GM12878 (cell line): Measurements from ENCODE around the gene SMG6. TPM values are rescaled to one million over a fixed set of nuclear protein-coding genes. Genes with fewer than 3 reads are reported as not detected.

Source experiments
- BMI1 ChIP-seq: fragments of 450-650 bp; IDR thresholded peaks from 2 replicates; pipeline ENCODE4 v1.6.1; 2016; ENCODE audit warnings: mild to moderate bottlenecking, moderate library complexity, borderline replicate concordance
- BRCA1 ChIP-seq: IDR thresholded peaks from 2 replicates; pipeline ENCODE4 v1.6.1; 2011; ENCODE audit warnings: low read depth, low read length, improper control_type of control experiment
- CTCF ChIP-seq, 3 experiments: IDR thresholded peaks in 2 of 3; conservative IDR thresholded peaks in 1 of 3; 2 replicates each; pipeline ENCODE4 v1.5.1; 2011; ENCODE audit warnings: low read depth in 3 of 3, low read length in 3 of 3, mild to moderate bottlenecking in 3 of 3, control low read depth in 2 of 3, moderate library complexity in 2 of 3, inconsistent platforms in 1 of 3, mixed read lengths in 1 of 3; ENCODE audit not compliant: control insufficient read depth in 2 of 3, insufficient read depth in 1 of 3; ENCODE audit errors: extremely low read depth in 1 of 3
- GABPA ChIP-seq: IDR thresholded peaks from 2 replicates; pipeline ENCODE4 v1.6.1; 2014; ENCODE audit warnings: antibody characterized with exemption, low read depth, mild to moderate bottlenecking, inconsistent platforms
- HDAC2 ChIP-seq: fragments of 200-600 bp; sonication (generic); IDR thresholded peaks from 2 replicates; pipeline ENCODE4 v1.6.1; 2017
- HDAC6 ChIP-seq: fragments of 200-600 bp; sonication (generic); IDR thresholded peaks from one replicate; pipeline ENCODE4 v1.8.0; 2017; ENCODE audit warnings: antibody characterized with exemption; ENCODE audit not compliant: unreplicated experiment
- IRF4 ChIP-seq: IDR thresholded peaks from 2 replicates; pipeline ENCODE4 v1.6.1; 2011; ENCODE audit warnings: low read depth, low read length
- KAT2A ChIP-seq: conservative IDR thresholded peaks from 2 replicates; pipeline ENCODE4 v1.6.1; 2011; ENCODE audit warnings: low read depth, low read length; ENCODE audit not compliant: control insufficient read depth
- MTA3 ChIP-seq: IDR thresholded peaks from 2 replicates; pipeline ENCODE4 v1.6.1; 2012; ENCODE audit warnings: low read length, inconsistent platforms, borderline replicate concordance
- MXI1 ChIP-seq: fragments of 150-350 bp; IDR thresholded peaks from 2 replicates; pipeline ENCODE4 v1.6.1; 2011; ENCODE audit warnings: low read depth, mild to moderate bottlenecking, inconsistent platforms, low read length, improper control_type of control experiment
- MYC ChIP-seq: IDR thresholded peaks from 2 replicates; pipeline ENCODE4 v1.6.1; 2011; ENCODE audit warnings: mild to moderate bottlenecking, low read length, moderate library complexity, inconsistent platforms; ENCODE audit not compliant: insufficient read depth, insufficient replicate concordance, insufficient read length, severe bottlenecking
- NKRF ChIP-seq: fragments of 450-650 bp; conservative IDR thresholded peaks from 2 replicates; pipeline ENCODE4 v1.6.1; 2017; ENCODE audit warnings: mild to moderate bottlenecking, moderate library complexity
- POU2F2 ChIP-seq: IDR thresholded peaks from 3 replicates; pipeline ENCODE4 v1.6.1; 2011; ENCODE audit warnings: low read depth, mild to moderate bottlenecking, low read length, borderline replicate concordance
- RB1 ChIP-seq: fragments of 450-650 bp; formaldehyde crosslinking; IDR thresholded peaks from 2 replicates; pipeline ENCODE4 v1.6.1; 2017; ENCODE audit warnings: mild to moderate bottlenecking, borderline replicate concordance
- RBBP5 ChIP-seq: fragments of 200-600 bp; sonication (generic); conservative IDR thresholded peaks from 2 replicates; pipeline ENCODE4 v1.6.1; 2016
- RELB ChIP-seq: fragments of 450-650 bp; IDR thresholded peaks from 2 replicates; pipeline ENCODE4 v1.6.1; 2017; ENCODE audit warnings: low read depth, mild to moderate bottlenecking, moderate library complexity
- RUNX3 ChIP-seq: IDR thresholded peaks from 2 replicates; pipeline ENCODE4 v1.6.1; 2012; ENCODE audit warnings: low read length, inconsistent platforms
- SIN3A ChIP-seq: IDR thresholded peaks from 2 replicates; pipeline ENCODE4 v1.6.1; 2012; ENCODE audit warnings: low read depth, low read length, improper control_type of control experiment
- SMAD1 ChIP-seq: fragments of 450-650 bp; IDR thresholded peaks from 2 replicates; pipeline ENCODE4 v1.6.1; 2018; ENCODE audit warnings: mild to moderate bottlenecking, low read depth; ENCODE audit not compliant: partially characterized antibody
- SRF ChIP-seq, 2 experiments: IDR thresholded peaks; 2 replicates each; pipeline ENCODE4 v1.6.1; 2011; ENCODE audit warnings: low read depth in 2 of 2, low read length in 2 of 2, mild to moderate bottlenecking in 1 of 2, moderate library complexity in 1 of 2
- SUZ12 ChIP-seq: fragments of 200-600 bp; sonication (generic); IDR thresholded peaks from one replicate; pipeline ENCODE4 v1.6.1; 2018; ENCODE audit warnings: antibody characterized with exemption, mild to moderate bottlenecking; ENCODE audit not compliant: unreplicated experiment
- TBL1XR1 ChIP-seq: IDR thresholded peaks from 2 replicates; pipeline ENCODE4 v1.6.1; 2012; ENCODE audit warnings: low read depth, low read length, improper control_type of control experiment
- USF2 ChIP-seq: IDR thresholded peaks from 2 replicates; pipeline ENCODE4 v1.6.1; 2011; ENCODE audit warnings: low read depth, low read length, improper control_type of control experiment, borderline replicate concordance
- WRNIP1 ChIP-seq: IDR thresholded peaks from 2 replicates; pipeline ENCODE4 v1.6.1; 2011; ENCODE audit warnings: low read depth, low read length, improper control_type of control experiment, borderline replicate concordance
- ZNF24 ChIP-seq: fragments of 450-650 bp; IDR thresholded peaks from 2 replicates; pipeline ENCODE4 v1.6.1; 2017; ENCODE audit warnings: antibody characterized with exemption, mild to moderate bottlenecking
- polyA plus RNA-seq, 11 experiments: library from polyadenylated mRNA; depleted of rRNA in 4 of 11; unstranded in 6 of 11; stranded (reverse) in 5 of 11; fragments of >200 nt; fragmentation: Nextera tagmentation in 4 of 11; fragmentation: Illumina TruSeq in 1 of 11; extraction: Ambion mirVana in 4 of 11; extraction: Trizol in 1 of 11; gene quantifications; 1 replicate in 1 of 11; 2 replicates in 10 of 11; pipeline versions ENCODE4 v1.2.1 to v1.2.3, GENCODE V29; 2011 to 2016; ENCODE audit warnings: inconsistent platforms in 2 of 11, missing spikeins in 2 of 11, low read depth in 1 of 11
- total RNA-seq, 4 experiments: library from RNA; depleted of rRNA in 3 of 4; stranded (reverse); fragments of >200 nt in 3 of 4; fragmentation: Illumina TruSeq in 1 of 4; extraction: Trizol in 1 of 4; gene quantifications; 2 replicates each; pipeline versions ENCODE4 v1.2.1 to v1.2.3, GENCODE V29; 2013 to 2021
- TF ChIP-seq, protein P1 (sequence below): IDR thresholded peaks from 2 replicates; pipeline ENCODE4 v1.6.1; 2011; ENCODE audit warnings: low read depth, mild to moderate bottlenecking, low read length, moderate library complexity, borderline replicate concordance; ENCODE audit errors: extremely low read depth

The SMG6 gene
- total and polyA plus RNA-seq, 10 of the 15 experiments (the other 5 are each of a cell fraction or from before 2014, with no cell fraction given) = 0.58 to 28.7 (median 15.7) TPM

DNA sequence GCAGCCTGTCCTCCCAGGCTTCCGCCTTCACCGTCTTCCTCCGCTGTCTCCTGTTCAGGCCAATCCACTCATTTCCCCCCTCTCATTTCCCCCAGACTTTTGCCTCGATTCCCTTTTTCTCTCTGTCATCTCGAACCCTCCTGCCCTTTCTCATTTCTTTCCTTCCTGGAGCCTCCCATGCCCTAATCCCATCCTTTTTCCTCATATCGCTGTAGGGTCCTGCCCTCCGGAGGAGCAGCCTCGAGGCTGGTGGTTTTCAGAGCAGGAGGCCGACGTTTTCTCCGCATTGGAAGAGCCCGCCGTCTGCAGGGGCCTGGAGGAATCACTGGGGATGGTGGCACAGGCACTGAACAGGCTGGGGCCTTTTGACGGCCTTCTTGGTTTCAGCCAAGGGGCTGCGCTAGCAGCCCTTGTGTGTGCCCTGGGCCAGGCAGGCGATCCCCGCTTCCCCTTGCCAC lies 261.2 kb downstream of the SMG6 start (continued):
- TF ChIP-seq GABPA (no peak), POU2F2 (no peak; the same call in 2 of the 3 replicates), RBBP5 (no peak), SRF (IDR thresholded peaks at IDR 0.05; ENCODE audit: low read depth in 2 of 2, low read length in 2 of 2) (no peak), SUZ12 (no peak), MTA3 (0 out of 2 replicates have a peak, but pooled peaks have one; percentile 75), TBL1XR1 (no peak), MXI1 (no peak), HDAC6 (no peak), RELB (no peak), KAT2A (no peak), ZNF24 (no peak), RUNX3 (no peak; the same call in 1 of the 2 replicates), HDAC2 (no peak), IRF4 (no peak), CTCF (IDR thresholded peaks at IDR 0.05 in 2 of 3, conservative IDR thresholded peaks at IDR 0.05 in 1 of 3; ENCODE audit: control insufficient read depth in 2 of 3, extremely low read depth in 1 of 3, insufficient read depth in 1 of 3, low read depth in 3 of 3, low read length in 3 of 3) (peak in 2 of 3 experiments; percentile 5 to 9; a peak in 2 of 6 replicates), SMAD1 (no peak), USF2 (no peak), BMI1 (no peak), RB1 (no peak), WRNIP1 (no peak), NKRF (no peak), BRCA1 (no peak), SIN3A (no peak), MYC (no peak)
- TF ChIP-seq, protein P1, sequence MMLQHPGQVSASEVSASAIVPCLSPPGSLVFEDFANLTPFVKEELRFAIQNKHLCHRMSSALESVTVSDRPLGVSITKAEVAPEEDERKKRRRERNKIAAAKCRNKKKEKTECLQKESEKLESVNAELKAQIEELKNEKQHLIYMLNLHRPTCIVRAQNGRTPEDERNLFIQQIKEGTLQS = no peak
